Heart left ventricle (tissue), 16 donors: ENCODE results near the gene ADGRL3. TPM values are rescaled to one million over a fixed set of nuclear protein-coding genes. Genes with fewer than 3 reads are reported as not detected.

Source experiments
- ATAC-seq, 4 donors: fragments of 200-7000 bp; cut with Tn5 transposase; one replicate each; pipeline ENCODE4 v1.9.1; 2020 to 2022; ENCODE audit warnings: moderate library complexity in 4 of 4, mild to moderate bottlenecking in 3 of 4, moderate number of reproducible peaks in 1 of 4
- DNase-seq, 5 donors: peaks; one replicate each; pipeline ENCODE4 v3.0.0-alpha.2; 2020
- H3K27ac ChIP-seq, 12 donors: fragments of 200-600 bp; sonication (generic) in 4 of 12; one replicate each; pipeline versions ENCODE4 v1.5.0 to v1.8.0; 2016 to 2022; ENCODE audit warnings: mild to moderate bottlenecking in 2 of 12
- H3K27me3 ChIP-seq, 9 donors: fragments of 200-600 bp; sonication (generic) in 2 of 9; one replicate each; pipeline versions ENCODE4 v1.5.1 to v1.8.0; 2016 to 2022; ENCODE audit warnings: mild to moderate bottlenecking in 3 of 9
- H3K36me3 ChIP-seq, 9 donors: fragments of 200-600 bp; sonication (generic) in 2 of 9; one replicate each; pipeline versions ENCODE4 v1.5.0 to v1.8.0; 2018 to 2022; ENCODE audit warnings: mild to moderate bottlenecking in 2 of 9
- H3K4me1 ChIP-seq, 12 donors: fragments of 200-600 bp; sonication (generic) in 4 of 12; one replicate each; pipeline versions ENCODE4 v1.5.0 to v1.8.0; 2016 to 2022; ENCODE audit warnings: mild to moderate bottlenecking in 3 of 12
- H3K4me3 ChIP-seq, 12 donors: fragments of 200-600 bp; sonication (generic) in 4 of 12; one replicate each; pipeline versions ENCODE4 v1.5.0 to v1.8.0; 2017 to 2022; ENCODE audit warnings: mild to moderate bottlenecking in 9 of 12, moderate library complexity in 4 of 12
- H3K9me3 ChIP-seq, 12 donors: fragments of 200-600 bp; sonication (generic) in 4 of 12; one replicate each; pipeline versions ENCODE4 v1.5.0 to v1.8.0; 2016 to 2022; ENCODE audit warnings: mild to moderate bottlenecking in 1 of 12
- CTCF ChIP-seq, 12 donors: fragments of 200-600 bp; sonication (generic) in 4 of 12; IDR thresholded peaks; one replicate each; pipeline versions ENCODE4 v1.5.0 to v1.8.0; 2018 to 2022; ENCODE audit warnings: antibody characterized with exemption in 12 of 12, mild to moderate bottlenecking in 5 of 12
- POLR2A ChIP-seq, 2 donors: fragments of 450-650 bp; IDR thresholded peaks; one replicate each; pipeline ENCODE4 v1.6.1; 2017; ENCODE audit warnings: antibody characterized with exemption in 2 of 2, mild to moderate bottlenecking in 2 of 2, moderate library complexity in 2 of 2
- WGBS, 4 donors: extraction: QIAGEN DNeasy Blood & Tissue Kit in 2 of 4; methylation state at CpG; one replicate each; pipeline versions ENCODE4 v1.1.5 to v1.1.7; 2013 to 2018; 5-methylcytosine and 5-hydroxymethylcytosine counted together
- intact Hi-C, 10 donors: fragments of 100-400 bp; cut with DNase I; formaldehyde crosslinking; loops; one replicate each; pipeline versions ENCODE4 v1.11.1 to v1.14.2; 2022
- polyA plus RNA-seq, 2 donors: library from polyadenylated mRNA; stranded (reverse); fragments of 200-250 nt; gene quantifications; one replicate each; pipeline ENCODE4 v1.2.3, GENCODE V29; 2013
- total RNA-seq, 9 donors: library from RNA; depleted of rRNA in 2 of 9; stranded (reverse); fragments of >200 nt in 2 of 9; fragmentation: NEBNext Ultra II Directional in 3 of 9; extraction: Animal tissue kit (Norgen Biotek cat#: 25700) in 3 of 9; gene quantifications; one replicate each; pipeline versions ENCODE4 v1.1.0 to v1.2.4, GENCODE V29; 2016 to 2023
- donor health status: ischemic (EF 13 %, LVEDD 7.1; RV severe dilation, severe dysfunction).
- donor health status: healthy with polysubstance abuse.
- donor health status: DM: no; HTN: yes; CAD: no.
- donor health status: DM: no; HTN: no; CAD: no.
- donor health status: ischemic (EF 25% LVEDD 6.9; RV normal size, moderate dysfunction).
- donor health status: ischemic (EF 25% LVEDD 5.7; RV mildly dilated, moderate dysfunction).
- donor health status: healthy.
- donor health status: DM: yes; HTN: yes; CAD: no.
- donor health status: ischemic (EF 35%, LVEDD 5.7; RV mildly dilated, moderate dysfunction).
- donor health status: nonischemic (EF 11% LVEDD 7.7; RV severe dilation, severe dysfunction).
- donor health status: DM: yes; HTN: yes; CAD: no.
- donor health status: PGD.
- donor health status: ischemic (EF 29% LVEDD 5.4; RV normal size, mild dysfunction).
- donor health status: nonischemic (EF 23%, LVEDD 6.1; RV moderate dilation, normal function).

The ADGRL3 gene
- total and polyA plus RNA-seq, 11 donors: 0.84 to 24.4 (median 7.6) TPM

- Histone ChIP-seq H3K4me1 (no peaks in the 10 kb centered on the region), H3K27ac (no peak overlapping the region), H3K9me3 (peaks cover 0 to 11% (median 0%) of the 10 kb centered on the region in 12 donors), H3K36me3 (no peaks in the 10 kb centered on the region), H3K4me3 (no peak overlapping the region), H3K27me3 (no peaks in the 10 kb centered on the region)
- no peak for DNase-seq
- no peak for TF ChIP-seq POLR2A (IDR thresholded peaks at IDR 0.05)
- TF ChIP-seq CTCF (IDR thresholded peaks at IDR 0.05): no peak
- no peak for ATAC-seq
- intact Hi-C loops: no loop called here
- WGBS, 4 donors: 62 to 75% (median 70%) methylated on average over 4 of the region's 4 CpGs
Measured at GRCh38 chr4:61332693-61333092, 132.6 kb downstream of the ADGRL3 start.

GRCh38 chr4:61333490-61333889 is 133.4 kb downstream of the ADGRL3 start:
- no peak overlapping the region for H3K27ac ChIP-seq
- H3K9me3 ChIP-seq: peaks cover 0 to 11% (median 0%) of the 10 kb centered on the region in 12 donors
- no peak overlapping the region for H3K4me3 ChIP-seq
- no peaks in the 10 kb centered on the region for H3K36me3 ChIP-seq
- no peaks in the 10 kb centered on the region for H3K4me1 ChIP-seq
- ATAC-seq (no peak), DNase-seq (no peak)
- intact Hi-C loops: no loop called here
- TF ChIP-seq CTCF (IDR thresholded peaks at IDR 0.05) (no peak), POLR2A (IDR thresholded peaks at IDR 0.05) (no peak)
- no peaks in the 10 kb centered on the region for H3K27me3 ChIP-seq
- WGBS, 4 donors: 57 to 70% (median 67%) methylated on average over 1 of the region's 1 CpG

GRCh38 chr4:61335241-61335763 is 135.2 kb downstream of the ADGRL3 start:
- WGBS, 4 donors: 74 to 83% (median 77%) methylated on average over 3 of the region's 3 CpGs
- Histone ChIP-seq H3K27ac (no peak overlapping the region), H3K27me3 (no peaks in the 10 kb centered on the region)

GRCh38 chr4:61336488-61336887 is 136.4 kb downstream of the ADGRL3 start:
- no peaks in the 10 kb centered on the region for H3K4me1 ChIP-seq
- H3K4me3 ChIP-seq: no peak overlapping the region
- ATAC-seq: no peak
- no peak overlapping the region for H3K27ac ChIP-seq
- 64 to 80% (median 73%) methylated on average over 5 of the region's 5 CpGs for WGBS, 4 donors
- no peak for DNase-seq
- H3K9me3 ChIP-seq: no peaks in the 10 kb centered on the region
- H3K27me3 ChIP-seq: no peaks in the 10 kb centered on the region
- intact Hi-C loops: no loop called here
- TF ChIP-seq POLR2A (IDR thresholded peaks at IDR 0.05) (no peak), CTCF (IDR thresholded peaks at IDR 0.05) (no peak)
- H3K36me3 ChIP-seq: no peaks in the 10 kb centered on the region

More at GRCh38 chr4:61335241-61335763, 135.2 kb downstream of the ADGRL3 start:
- Histone ChIP-seq H3K4me1 (no peaks in the 10 kb centered on the region), H3K4me3 (no peak overlapping the region), H3K36me3 (no peaks in the 10 kb centered on the region), H3K9me3 (no peaks in the 10 kb centered on the region)
- TF ChIP-seq POLR2A (IDR thresholded peaks at IDR 0.05) (no peak), CTCF (IDR thresholded peaks at IDR 0.05) (no peak)
- intact Hi-C loops: no loop called here
- DNase-seq (no peak), ATAC-seq (no peak)
